Stimulated activated CD4-positive, alpha-beta T cell treated with anti-CD3 and anti-CD28 coated beads, Interleukin-1b, Interleukin-23, amount 100 ng/mL, for 1 hour (primary cell): ENCODE data around the gene HSPB1.
A peak's percentile ranks its signal among the peaks of the same experiment; 100 is the strongest.
"Not testable (repeated sequence)": the region's sequence is repeated elsewhere in the genome, so short reads cannot be mapped to it uniquely, and the experiment has no call there.

ENCODE experiments used
- DNase-seq, 2 donors: peaks; one replicate each; pipeline ENCODE4 v3.0.0-alpha.2; 2020; ENCODE audit warnings: low read depth in 2 of 2

Gene HSPB1

DNA sequence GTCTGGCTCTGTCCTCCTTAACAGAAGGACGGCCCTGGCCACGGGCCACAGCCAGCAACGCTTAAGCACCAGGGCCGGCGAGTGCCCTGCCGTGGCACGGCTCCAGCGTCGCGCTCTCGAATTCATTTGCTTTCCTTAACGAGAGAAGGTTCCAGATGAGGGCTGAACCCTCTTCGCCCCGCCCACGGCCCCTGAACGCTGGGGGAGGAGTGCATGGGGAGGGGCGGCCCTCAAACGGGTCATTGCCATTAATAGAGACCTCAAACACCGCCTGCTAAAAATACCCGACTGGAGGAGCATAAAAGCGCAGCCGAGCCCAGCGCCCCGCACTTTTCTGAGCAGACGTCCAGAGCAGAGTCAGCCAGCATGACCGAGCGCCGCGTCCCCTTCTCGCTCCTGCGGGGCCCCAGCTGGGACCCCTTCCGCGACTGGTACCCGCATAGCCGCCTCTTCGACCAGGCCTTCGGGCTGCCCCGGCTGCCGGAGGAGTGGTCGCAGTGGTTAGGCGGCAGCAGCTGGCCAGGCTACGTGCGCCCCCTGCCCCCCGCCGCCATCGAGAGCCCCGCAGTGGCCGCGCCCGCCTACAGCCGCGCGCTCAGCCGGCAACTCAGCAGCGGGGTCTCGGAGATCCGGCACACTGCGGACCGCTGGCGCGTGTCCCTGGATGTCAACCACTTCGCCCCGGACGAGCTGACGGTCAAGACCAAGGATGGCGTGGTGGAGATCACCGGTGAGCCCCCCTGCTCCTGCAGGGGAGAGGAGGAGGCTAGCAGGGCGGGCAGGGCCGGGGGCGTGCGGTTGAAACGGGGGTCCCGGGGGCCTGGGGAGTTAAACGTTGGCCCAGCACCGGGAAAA lies at the start of gene HSPB1:
TSS of gene HSPB1 (plus strand) at position 327 of the 855 bp plus-strand sequence. CDS start at position 367, 40 bp downstream.
- peak in 1 of 2 donors; percentile 22 for DNase-seq

DNA sequence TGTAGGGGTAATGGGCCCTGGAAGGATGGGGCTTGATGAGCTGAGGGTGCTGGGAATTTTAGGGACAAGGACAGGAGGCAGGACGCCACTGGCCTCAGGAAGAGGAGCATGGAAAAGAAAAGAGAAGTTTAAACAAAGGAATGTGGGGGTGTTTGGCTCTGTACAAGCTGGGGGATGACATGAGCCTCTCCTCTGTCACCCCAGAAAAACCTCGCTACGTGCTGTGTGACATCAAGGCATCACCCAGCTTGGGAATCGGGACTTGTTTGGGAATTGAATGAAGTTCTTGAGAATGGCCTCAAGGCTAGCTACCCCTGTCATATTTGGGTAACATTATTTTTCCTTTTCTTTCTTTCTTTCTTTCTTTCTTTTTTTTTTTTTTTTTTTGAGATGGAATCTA lies 47.7 kb upstream of the HSPB1 start:
- DNase-seq: no peak

DNA sequence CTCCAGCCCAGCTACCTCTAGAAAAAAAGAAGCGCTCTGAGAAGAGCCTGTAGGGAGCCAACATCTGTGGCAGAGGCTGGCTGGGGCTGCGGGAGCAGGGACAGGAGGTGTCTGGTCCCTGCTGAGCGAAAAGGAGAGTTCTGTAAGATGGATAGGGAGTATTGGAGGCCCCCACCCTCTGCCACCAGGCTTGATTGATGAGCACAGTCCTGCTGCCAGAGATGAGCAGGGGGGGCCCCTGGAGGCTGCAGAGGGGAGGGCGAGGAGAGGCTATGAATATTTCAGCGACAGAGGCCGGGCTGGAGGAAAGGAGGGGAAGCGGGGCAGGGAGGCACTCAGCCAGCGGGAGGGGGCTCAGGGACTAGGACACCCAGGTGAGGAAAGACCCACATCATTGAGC lies 44.5 kb upstream of the HSPB1 start:
- no peak for DNase-seq

DNA sequence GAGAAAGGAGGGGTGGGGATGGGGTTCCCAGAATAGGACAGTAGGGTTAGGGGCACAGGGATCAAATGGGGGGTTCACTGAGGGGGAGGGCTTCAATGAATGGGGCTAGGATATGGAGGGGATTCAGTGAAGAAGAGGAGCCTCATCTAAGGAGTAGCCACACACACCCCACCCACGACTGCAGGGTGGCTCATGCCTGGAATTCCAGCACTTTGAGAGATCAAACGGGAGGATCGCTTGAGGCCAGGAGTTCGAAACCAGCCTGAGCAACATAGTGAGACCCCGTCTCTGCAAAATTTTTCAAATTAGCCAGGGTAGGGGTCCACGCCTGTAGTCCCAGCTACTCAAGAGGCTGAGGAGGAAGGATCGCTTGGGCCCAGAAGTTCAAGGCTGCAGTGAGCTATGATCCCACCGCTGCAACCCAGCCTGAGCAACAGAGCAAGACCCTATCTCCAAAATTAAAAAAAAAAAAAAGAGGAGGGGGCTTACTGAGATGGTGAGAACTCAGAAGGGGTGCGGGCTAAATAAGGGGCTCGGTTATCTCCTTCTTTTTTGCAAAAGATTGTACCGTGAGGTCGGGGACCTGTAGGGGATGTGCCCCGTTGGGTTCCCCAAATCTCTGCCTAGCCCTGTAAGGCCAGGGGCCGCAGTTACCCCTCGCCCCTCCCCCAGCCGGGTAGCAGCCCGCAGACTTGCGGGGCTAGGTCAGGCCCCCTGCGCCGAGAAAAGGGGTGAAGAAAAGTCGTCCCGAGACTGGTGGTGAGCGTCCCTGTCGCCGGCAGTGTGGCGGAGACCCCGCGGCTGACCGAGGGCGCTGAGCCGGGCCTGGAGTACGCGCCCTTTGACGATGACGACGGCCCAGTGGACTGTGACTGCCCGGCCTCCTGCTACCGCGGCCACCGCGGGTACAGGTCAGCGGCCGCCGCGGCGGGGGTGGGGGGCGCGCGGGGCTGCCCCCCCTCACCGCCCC lies 43.1 kb upstream of the HSPB1 start:
- DNase-seq: no peak

DNA sequence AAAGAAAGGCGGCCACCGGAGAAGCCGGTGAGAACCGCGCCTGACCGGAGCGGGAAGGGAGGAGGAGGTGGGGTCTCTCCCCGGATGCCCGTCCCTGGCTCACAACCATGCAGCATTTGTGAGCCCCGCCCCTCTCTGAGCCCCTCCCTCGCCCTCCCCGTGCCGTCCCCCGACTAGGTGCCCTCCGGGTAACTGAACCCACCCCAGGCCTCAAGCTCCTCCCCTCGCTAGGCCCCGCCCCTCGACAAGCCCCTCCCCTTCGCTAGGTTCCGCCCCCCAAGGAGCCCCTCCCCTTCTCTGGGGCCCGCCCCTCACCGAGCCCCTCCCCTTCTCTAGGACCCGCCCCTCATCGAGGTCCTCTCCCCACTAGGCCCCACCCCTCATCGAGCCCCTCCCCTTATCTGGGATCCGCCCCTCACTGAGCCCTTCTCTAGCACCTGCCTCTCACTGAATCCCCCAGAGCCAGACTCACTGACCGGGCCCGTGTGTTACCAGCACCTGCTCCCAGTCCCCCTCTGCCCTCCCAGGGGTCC lies 42.2 kb upstream of the HSPB1 start:
- peak; percentile 7 to 9 for DNase-seq

DNA sequence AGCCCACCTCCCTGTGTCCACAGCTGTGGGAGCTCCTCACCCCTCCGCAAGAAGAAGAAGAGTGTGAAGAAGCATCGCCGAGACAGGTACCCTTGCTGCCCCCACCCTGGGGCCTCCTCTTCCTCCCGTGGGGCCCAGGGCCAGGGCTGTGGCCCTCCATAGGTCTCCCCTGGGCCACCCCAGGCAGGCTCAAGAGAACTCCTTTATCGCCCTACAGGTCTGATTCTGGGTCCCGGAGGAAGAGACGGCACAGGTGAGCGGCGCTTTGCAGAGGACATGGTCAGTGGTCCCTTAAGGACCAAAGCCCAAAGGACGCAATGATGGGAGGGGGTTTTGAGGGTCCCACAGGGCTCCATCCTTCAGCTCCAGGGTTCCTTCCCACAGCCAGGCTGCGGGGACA lies 41.1 kb upstream of the HSPB1 start:
- DNase-seq: no peak

DNA sequence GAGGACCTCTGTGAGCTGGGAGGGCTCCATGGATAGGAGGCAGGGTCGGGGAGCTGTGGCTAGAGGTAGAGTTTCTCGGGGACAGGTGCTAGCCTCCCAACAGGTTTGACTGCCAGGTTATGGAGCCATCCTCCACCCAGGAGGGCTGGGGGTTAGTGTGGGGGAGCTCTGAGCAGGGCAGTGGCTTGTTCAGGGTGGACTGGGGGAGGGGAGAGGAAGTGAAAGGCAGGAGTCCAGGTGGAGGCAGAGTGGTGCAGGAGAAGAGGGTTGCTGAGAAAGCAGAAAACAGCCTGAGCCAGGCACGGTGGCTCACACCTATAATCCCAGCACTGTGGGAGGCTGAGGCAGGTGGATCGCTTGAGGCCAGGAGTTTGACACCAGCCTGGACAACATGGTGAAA lies 40.5 kb upstream of the HSPB1 start:
- DNase-seq: no peak

DNA sequence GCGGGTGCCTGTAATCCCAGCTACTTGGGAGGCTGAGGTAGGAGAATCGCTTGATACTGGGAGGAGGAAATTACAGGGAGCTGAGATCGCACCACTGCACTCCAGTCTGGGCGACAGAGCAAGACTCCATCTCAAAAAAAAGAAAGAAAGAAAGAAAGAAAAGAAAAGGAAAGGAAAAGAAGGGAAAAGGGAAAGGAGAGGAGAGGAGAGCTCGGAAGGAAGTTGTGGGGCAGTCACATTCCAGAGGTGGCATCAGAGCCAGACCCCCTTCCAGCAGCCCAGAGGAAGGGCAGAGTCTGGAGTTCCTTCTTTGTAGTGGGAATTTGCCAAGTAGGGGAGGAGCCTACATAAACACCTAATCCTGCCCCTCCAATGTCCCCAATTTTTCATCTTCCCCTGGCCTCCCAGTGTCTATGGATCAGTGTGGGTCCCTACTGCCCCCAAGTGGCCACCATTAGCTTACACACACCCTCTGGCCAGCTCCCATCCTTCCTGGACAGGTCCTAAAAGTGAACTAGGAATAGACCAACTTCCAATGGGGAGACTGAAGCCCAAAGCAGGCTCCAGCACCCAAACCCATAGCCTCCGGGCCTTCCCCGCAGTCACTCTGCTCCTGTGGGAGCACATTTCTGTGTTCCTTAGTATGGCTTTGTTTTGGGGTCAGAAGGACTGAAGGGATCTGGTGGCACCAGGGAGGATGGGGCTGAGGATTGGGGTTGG lies 39.6 kb upstream of the HSPB1 start:
- no peak for DNase-seq

DNA sequence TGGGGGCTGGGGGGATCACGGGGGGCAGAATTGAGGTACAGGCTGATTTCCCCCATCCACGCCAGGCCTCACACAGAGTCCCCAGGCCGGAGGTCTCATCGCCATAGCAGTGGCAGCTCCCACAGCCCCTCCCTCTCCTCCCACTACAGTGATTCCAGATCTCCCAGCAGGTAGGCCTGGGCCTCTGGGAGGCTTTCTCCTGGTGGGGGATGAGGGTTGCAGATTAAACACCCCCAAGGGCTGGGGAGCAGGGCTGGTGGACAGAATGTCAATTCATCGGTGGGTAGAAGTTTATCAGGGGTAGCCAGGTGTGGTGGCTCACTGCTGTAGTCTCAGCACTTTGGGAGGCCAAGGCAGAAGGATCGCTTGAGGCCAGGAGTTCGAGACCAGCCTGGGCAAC lies 37.2 kb upstream of the HSPB1 start:
- no peak for DNase-seq

DNA sequence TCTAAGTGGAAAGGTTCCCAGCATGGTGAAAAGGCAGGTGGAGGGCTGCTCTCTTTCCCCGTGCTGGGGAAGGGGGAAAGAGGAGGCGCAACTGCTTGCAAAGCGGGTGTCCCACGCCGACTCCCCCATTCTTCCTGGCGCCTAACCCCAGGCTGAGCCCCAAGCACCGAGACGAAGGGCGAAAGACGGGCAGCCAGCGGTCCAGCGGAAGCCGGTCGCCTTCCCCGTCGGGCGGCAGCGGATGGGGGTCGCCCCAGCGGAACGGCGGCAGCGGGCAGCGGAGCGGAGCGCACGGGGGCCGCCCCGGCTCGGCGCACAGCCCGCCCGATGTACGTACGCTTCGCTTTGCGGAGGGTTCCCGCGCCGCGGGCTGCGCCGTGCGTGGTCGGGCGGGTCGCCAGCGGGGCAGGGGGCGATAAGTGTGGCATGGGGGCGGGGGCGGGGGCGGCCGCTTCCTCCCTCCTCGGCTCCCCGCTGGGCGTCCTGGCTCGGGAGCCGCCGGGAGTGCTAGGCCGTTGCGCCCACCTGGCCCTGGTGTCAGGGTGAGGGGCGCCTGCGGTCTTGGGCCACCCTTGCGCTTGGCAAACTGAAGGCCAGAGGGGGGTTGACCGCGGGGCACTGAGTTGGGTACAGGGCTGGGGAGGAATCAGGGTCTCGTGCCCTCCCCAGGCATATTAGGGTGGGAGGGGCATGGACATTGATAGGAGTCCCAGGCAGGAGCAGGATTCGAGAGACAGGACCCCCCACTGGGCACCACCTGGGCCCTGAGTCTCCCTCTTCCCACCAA lies 35.2 kb upstream of the HSPB1 start:
- DNase-seq: no peak

DNA sequence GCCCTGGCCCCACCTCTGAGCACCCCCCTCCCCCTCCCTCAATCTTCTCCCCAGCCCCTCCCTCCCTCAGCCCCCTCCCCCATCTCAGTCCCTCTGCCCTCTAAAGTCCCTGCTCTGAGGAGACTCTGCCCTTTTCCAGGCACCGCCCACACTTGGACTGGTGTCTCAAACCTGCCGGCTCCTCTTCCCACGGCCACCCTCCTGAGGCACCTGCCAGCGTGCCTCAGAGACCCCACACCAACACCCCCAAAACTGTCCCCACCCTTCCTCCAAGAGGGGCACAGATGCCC lies 34.6 kb upstream of the HSPB1 start:
- DNase-seq: no peak

DNA sequence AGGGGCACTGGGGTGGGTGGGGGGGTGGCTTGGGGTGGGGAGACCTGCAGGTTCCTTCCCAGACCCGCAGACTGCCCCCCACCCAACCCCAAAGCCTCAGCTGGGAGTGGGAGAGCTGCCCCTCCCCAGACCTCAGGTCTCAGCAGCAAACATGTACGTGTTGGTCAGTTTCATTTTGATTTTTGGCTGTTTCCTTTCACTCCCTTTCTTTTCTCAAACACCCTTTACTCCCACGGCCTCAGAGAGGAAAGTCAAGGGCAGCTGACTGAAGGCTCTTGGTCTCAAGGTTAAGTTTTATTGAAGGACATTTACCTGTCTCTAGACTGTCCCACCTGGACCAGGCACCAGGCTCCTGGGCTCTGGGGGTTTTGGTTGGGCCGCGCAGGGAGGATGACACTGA lies 34.1 kb upstream of the HSPB1 start:
- DNase-seq: no peak

DNA sequence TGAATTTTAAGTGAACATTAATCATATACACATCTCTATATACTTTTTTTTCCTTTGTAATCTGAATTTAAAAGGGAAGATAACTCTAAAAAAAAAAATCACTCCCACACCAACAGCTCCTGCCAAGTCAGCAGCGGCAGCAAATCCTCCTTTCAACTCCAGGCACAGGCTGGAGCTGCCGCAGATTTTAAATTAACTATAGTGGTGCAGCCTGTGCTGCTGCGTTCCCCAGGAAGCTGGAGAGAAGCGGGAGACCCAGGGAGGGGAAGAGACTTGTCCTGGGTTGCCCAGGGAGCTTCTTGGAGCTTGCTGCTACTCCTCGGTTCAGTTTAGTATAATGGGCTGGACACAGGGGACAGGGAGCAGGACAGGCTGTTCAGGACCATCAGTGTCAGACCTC lies 32.6 kb upstream of the HSPB1 start:
- DNase-seq: no peak

DNA sequence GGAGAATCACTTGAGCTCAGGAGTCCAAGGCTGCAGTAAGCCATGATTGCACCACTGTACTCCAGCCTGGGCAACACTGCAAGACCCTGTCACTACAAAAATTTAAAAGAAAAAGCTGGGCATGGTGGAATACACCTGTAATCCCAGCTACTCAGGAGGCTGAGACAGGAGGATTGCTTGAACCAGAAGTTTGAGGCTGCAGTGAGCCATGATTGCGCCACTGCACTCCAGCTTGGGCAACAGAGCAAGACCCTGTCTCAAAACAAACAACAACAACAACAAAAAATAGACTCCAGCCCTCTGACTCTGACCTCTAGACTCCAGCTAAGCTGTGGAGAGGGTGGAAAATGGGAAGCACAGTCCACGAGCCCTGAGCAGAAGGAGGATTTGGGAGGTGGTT lies 31.1 kb upstream of the HSPB1 start:
- DNase-seq: not testable (repeated sequence)

DNA sequence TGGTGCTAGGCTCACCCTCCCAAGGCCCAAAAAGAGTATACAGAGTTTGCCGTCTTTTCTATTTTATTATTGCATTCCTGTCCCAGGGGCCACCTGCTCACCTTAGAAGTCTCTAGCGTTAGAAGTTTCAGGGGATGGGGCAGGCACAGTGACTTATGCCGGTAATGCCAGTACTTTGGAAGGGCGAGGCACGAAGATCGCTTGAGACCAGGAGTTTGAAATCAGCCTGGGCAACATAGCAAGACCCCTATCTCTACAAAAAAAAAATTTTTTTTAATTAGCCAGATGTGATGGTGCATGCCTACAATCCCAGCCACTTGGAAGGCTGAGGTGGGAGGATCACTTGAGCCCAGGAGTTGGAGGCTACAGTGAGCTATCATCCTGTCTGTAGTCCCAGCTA lies 30.3 kb upstream of the HSPB1 start:
- no peak for DNase-seq

DNA sequence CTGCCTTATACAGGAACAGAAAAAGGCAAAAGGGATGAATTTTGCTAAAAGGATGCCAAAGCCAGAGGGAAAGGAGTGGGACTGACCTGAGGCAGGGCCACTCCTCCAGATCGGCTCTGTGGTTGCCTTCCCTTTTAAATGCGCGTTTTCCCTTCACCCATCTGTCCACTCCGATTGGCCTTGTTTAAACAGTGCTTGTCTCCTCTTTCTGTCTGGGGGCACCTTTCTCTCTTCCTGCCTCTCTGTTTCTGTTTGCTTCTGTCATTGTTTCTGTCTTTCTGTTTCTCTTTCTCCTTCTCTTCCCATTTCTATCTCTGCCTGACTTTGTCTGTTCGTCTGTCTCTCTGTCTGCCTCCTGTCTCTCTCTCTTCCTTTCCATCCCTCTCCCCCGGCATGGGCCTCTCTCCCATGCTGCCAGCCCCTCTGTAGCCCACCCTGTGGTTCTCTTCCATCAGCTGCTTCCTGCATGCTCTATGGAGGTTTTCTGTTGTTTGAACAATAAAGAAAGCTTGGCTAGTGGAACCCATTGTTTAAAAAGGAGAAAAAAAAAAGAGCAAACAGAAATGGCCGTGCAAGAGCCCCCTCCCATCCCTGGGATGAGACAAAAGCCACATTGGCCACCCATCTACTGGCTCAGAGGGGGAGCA lies 29.5 kb upstream of the HSPB1 start:
- DNase-seq: no peak

DNA sequence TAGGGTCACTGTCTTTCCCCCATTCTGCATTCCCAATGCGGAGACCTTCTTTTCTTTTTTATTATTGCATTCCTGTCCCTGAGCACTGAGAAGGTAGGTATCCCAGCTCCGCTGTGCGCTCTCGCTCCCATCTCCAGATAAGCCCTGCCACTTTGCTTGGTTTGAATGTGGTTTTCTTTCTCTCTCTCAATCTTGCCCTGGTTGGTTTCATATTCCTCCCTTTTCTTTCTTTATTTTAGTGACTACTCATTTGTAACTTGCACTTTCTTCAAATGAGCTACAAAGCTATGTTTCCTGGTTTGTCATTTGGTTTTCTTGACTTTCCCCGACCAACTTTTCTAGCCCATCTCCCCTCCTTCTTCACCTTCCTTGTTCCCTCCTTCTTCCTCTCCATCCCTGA lies 29.0 kb upstream of the HSPB1 start:
- no peak for DNase-seq

DNA sequence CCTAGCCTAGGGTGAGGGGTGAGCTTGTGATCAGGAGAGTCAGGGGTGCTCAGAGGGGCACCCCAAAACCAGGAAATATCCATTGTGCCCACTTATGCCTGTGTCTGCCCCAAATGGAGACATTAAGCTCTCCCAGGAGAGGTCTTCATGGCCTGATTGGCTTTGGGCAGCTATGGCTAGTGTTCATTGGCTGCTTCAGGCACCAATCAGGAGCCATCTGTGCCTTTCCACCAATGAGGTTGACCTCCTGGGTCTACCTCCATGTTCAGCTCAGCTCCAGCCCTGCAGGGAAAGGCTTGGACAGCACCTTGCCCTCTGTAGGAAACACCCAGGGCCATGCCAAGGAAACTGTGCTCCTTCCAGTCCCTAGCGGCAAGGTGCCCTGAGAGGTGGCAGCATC lies 23.9 kb upstream of the HSPB1 start:
- DNase-seq: no peak

DNA sequence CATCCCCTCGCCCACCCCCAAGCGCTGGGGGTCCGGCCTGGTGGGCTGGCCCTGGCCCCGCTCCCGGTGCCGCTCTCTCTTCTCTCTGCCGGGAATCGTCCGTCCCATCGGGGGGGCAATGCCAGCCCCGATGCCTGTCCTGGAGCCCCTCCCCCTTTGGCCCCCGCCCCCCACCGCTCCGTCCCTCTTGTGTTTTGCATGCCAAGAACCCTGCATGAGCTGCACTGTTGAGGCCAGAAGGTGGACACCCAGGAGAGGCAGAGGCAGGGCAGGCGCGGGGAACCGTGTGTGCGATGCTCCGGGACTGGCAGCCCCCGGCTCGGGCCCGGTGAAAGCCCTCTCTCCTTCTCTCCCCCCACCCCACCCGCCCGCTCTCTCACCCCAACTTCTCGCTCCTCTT lies 22.1 kb upstream of the HSPB1 start:
- no peak for DNase-seq

DNA sequence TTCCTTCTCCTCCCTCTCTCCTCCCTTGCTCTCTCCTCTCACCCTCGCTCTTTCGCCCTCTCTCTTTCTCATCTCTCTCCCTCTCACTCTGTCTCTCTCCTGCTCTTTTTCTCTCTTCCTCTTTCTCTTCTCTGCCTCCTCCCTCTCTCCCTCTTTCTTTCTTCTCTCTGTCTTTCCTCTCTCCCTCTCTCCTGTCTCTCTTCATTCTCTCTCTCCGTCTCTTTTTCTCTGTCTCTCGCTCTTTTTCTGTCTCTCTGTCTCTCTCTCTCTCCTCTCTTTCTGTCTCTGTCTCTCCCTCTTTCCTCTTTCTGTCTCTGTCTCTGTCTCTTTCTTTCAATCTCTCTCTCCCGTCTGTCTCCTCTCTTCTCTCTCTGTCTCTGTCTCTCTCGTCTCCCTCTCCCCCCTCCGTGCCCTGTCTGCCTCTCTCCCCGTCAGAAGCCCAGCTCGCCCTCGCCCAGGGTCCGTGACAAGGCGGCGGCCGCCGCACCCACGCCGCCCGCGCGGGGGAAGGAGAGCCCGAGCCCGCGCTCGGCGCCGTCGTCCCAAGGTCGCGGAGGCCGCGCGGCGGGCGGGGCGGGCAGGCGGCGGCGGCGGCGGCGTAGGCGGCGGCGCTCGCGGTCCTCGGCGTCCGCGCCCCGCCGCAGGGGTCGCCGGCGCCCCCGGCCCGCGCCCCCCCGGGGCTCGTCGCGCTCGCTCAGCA lies 21.3 kb upstream of the HSPB1 start:
- no peak for DNase-seq
